ENCODE measurements around the gene CHMP6. TPM values are rescaled to one million over a fixed set of nuclear protein-coding genes. Genes with fewer than 3 reads are reported as not detected.

Gene CHMP6
- total RNA-seq, 1 donor = 17.4 TPM

DNA sequence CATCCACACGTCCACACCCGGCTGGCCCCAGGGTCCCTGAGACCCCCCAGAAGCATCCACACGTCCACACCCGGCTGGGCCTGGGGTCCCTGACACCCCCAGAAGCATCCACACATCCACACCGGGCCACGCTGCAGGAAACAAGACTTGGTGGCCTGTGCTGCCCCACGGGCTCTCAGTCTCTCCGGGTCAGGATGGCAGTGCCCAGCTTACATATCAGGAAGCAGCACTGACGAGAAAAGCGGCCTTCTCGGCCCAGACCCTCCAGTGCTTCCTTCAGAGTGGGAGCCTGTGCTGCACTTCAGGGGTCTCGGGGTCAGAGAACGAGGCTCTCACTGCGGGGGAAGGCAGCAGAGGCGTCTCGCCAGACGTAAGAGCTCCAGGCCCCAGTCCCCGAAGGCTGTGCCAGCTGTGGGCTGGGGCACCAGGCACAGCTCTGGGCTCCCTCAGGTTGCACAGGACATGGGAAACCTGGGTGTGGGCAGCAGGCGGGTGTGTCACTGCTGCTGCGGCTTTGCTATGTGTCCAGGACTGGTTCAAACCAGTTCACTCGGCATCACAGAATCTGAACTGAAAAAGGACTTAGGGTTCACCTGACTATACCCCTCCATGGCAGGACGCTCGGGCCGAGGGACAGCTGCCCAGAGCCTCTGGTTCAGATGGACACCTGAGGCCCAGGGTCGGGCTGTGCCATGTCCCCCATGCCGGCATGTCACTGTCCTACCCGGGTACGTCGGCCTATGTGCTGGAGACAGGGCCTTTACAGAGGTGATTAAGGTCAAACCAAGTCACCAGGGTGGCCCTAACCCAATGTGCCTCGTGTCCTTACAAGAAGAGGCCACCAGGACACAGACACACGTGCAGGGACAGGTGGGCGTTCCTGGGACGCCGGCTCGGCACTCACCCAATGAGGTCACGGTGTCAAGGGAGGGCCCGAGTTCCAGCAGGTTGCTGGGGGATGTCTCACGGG lies 40.2 kb upstream of the CHMP6 start:
- H3K4me3 ChIP-seq (ENCODE audit: low read depth, low read length) = no peak overlapping the region
- DNase-seq (ENCODE audit: low read depth) = no peak
- TF ChIP-seq, protein P1, sequence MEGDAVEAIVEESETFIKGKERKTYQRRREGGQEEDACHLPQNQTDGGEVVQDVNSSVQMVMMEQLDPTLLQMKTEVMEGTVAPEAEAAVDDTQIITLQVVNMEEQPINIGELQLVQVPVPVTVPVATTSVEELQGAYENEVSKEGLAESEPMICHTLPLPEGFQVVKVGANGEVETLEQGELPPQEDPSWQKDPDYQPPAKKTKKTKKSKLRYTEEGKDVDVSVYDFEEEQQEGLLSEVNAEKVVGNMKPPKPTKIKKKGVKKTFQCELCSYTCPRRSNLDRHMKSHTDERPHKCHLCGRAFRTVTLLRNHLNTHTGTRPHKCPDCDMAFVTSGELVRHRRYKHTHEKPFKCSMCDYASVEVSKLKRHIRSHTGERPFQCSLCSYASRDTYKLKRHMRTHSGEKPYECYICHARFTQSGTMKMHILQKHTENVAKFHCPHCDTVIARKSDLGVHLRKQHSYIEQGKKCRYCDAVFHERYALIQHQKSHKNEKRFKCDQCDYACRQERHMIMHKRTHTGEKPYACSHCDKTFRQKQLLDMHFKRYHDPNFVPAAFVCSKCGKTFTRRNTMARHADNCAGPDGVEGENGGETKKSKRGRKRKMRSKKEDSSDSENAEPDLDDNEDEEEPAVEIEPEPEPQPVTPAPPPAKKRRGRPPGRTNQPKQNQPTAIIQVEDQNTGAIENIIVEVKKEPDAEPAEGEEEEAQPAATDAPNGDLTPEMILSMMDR (IDR thresholded peaks at IDR 0.05; ENCODE audit: insufficient read depth, low read length) = no peak

DNA sequence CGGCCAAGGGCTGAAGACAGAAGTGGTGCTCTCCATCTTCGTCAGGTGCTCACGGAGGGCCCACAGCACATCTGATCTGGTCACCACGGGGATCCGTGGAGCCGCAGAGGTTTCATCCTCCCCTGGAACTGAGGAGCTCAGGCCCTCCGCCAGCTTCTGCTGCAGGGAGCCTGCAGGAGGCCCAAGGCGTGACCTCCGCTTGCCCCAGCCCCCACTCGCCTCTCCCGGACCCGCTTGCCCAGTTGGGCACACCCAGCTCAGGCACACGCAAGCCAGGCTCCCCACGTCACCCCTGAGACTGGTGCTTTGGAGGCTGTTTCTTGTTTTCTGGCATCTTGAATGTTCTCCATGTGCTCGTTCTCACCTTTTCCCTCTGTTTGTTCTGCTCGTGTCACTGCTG lies 39.4 kb upstream of the CHMP6 start:
- no peak for DNase-seq (ENCODE audit: low read depth)
- H3K4me3 ChIP-seq (ENCODE audit: low read depth, low read length) = no peak overlapping the region
- TF ChIP-seq, protein P1 (IDR thresholded peaks at IDR 0.05; ENCODE audit: insufficient read depth, low read length) = no peak

DNA sequence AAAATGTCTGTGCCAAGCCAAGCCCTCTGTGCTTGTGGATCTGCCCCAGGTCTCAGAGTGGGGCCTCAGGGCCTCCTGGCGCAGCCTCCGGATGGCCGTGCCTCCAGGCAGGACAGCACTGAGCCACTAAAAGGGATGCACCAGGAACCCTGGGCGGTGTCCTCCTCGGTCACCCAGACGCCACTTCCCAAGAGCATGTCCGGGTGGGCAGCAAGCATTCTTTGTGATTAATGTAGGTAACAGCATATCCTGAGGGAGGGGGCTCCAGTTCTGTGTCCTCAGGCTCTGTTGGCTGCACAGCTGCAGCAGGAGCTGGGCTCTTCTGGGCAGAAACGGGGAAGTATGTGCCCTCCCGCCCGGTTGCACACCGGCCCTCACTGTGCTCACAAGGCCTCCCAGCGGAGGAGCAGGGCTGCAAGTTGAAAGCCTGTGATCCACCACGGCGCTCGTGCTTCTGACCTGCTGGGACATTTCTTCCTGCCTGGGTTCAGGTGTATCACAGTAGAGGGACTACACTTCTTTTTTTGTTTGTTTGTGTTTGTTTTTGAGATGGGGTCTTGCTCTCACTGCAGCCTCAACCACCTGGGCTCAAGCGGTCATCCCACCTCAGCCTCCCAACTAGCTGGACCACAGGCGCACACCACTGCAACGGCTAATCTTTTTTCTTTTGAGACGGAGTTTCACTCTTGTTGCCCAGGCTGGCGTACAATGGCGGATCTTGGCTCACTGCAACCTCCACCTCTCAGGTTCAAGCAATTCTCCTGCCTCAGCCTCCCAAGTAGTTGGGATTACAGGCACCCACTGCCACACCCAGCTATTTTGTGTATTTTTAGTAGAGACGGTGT lies 37.9 kb upstream of the CHMP6 start:
- TF ChIP-seq, protein P1 (IDR thresholded peaks at IDR 0.05; ENCODE audit: insufficient read depth, low read length) = no peak
- DNase-seq (ENCODE audit: low read depth) = no peak
- H3K4me3 ChIP-seq (ENCODE audit: low read depth, low read length) = no peak overlapping the region

DNA sequence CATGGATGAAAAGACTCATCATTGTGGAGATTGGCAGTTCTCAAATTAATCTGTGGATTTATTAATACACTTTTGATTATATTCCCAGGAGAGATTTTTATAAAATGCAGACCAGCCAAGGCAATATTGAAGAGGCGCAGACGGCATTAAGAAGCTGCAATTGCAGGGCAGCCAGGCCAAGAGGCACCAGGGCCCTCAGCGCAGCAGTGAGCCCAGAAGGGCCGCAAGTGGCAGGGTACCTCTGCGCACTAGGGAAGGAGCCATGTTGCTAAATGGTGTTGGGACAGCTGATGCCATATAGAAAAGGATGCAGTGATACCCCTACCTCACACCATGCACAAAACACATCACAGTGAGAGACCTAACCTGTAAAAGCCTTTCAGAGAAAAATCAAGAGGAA lies 36.6 kb upstream of the CHMP6 start:
- no peak for DNase-seq (ENCODE audit: low read depth)
- TF ChIP-seq, protein P1 (IDR thresholded peaks at IDR 0.05; ENCODE audit: insufficient read depth, low read length) = no peak
- no peak overlapping the region for H3K4me3 ChIP-seq (ENCODE audit: low read depth, low read length)

DNA sequence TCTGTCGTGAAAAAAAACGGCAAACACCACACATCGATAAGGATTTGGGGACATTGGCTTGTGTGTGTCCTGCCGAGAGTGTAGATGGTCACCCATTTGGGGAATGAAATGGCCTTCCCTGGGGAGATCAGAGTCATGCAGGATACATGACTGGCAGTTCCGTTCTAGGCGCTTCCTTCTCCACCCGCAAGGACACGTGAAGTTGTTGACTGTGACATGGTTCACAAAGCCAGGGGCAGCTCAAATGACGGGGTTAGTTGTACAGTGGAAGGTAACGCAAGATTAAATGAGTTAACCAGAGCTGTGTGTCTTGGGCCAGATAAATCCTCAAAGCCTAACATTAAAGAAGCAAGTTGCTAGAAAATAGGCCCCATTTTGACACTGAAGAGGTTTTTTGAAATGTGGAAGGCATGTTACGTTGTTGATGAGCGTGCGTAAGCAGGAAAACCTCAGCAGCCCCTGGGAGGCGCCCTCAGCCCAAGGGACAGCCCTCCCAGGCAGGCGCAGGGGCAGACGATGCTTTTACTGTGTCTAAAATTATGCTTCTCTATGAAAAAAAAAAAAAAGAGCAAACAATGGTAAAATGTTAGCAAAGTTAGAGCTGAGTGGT lies 35.9 kb upstream of the CHMP6 start:
- no peak overlapping the region for H3K4me3 ChIP-seq (ENCODE audit: low read depth, low read length)
- TF ChIP-seq, protein P1 (IDR thresholded peaks at IDR 0.05; ENCODE audit: insufficient read depth, low read length) = no peak
- no peak for DNase-seq (ENCODE audit: low read depth)

DNA sequence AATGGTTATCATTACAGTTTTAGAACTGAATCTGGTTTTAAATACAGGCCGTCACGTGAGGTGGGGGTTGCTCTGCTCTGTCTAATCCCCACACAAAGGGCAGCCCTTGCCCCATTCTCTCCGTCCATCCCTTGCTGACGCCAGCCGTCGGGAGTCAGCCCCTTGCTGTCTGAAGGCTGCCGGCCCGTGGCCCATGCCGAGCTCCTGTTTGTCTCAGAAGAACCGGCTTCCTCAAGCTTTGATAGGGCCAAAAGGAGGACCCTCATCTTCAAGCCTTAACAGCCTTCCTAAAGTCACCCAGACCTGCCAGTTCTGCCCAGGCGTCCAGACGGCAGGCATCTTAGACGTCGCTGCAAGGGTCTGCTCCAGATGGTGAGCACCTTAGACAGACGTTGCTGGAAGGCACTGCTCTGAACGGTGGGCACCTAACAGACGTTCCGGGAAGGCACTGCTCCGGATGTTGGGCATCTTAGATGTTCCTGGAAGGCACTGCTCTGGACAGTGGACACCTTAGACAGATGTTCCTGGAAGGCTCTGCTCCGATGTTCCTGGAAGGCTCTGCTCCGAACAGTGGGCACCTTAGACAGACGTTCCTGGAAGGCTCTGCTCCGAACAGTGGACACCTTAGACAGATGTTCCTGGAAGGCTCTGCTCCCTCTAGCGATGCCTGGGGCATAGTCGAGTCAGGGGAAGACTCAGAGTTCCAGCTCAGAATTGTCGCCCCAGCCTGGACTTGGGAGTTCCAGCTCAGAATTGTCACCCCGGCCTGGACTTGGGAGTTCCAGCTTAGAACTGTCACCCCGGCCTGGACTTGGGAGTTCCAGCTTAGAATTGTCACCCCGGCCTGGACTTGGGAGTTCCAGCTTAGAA lies 35.1 kb upstream of the CHMP6 start:
- no peak overlapping the region for H3K4me3 ChIP-seq (ENCODE audit: low read depth, low read length)
- TF ChIP-seq, protein P1 (IDR thresholded peaks at IDR 0.05; ENCODE audit: insufficient read depth, low read length) = no peak
- no peak for DNase-seq (ENCODE audit: low read depth)

All from fibroblast of the aortic adventitia (primary cell).